Panc1 (cell line): ENCODE measurements around the gene ADI1. TPM values are rescaled to one million over a fixed set of nuclear protein-coding genes. Genes with fewer than 3 reads are reported as not detected.

ENCODE experiments used
- ATAC-seq: fragments of 200-7000 bp; cut with Tn5 transposase; 2 replicates; pipeline ENCODE4 v1.9.1; 2020; ENCODE audit warnings: mild to moderate bottlenecking, moderate library complexity
- BruUV-seq: library from RNA; stranded (reverse); fragments of 400-500 nt; replicated peaks from 2 replicates; lab custom pipeline; 2021; lab: Mats Ljungman, UMichigan
- CTCF ChIA-PET: fragments of 300-600 bp; sonication (Branson Sonifier 250); formaldehyde crosslinking; loops from one replicate; lab custom pipeline; 2022; ENCODE audit warnings: antibody characterized with exemption; lab: Charles Lee
- POLR2A ChIA-PET: fragments of 300-600 bp; sonication (Branson Sonifier 250); formaldehyde crosslinking; loops from one replicate; lab custom pipeline; 2022; ENCODE audit warnings: antibody characterized with exemption; lab: Charles Lee
- DNase-seq: peaks from one replicate; pipeline ENCODE4 v3.0.0-alpha.2; 2010; ENCODE audit warnings: low read depth, low spot score
- H3K27ac ChIP-seq: 2 replicates; pipeline ENCODE4 v1.5.1; 2011; ENCODE audit warnings: mild to moderate bottlenecking, low read length, inconsistent platforms
- H3K27me3 ChIP-seq: fragments of 200-500 bp; sonication (Bioruptor generic); 2 replicates; pipeline ENCODE4 v1.6.0; 2014; ENCODE audit warnings: low read length, inconsistent platforms; ENCODE audit not compliant: control insufficient read depth, insufficient read depth
- H3K36me3 ChIP-seq: fragments of 200-500 bp; sonication (Bioruptor generic); 2 replicates; pipeline ENCODE4 v1.5.1; 2014; ENCODE audit warnings: inconsistent platforms, mild to moderate bottlenecking, low read length, moderate library complexity; ENCODE audit not compliant: control insufficient read depth, insufficient read depth
- H3K4me1 ChIP-seq: 2 replicates; pipeline ENCODE4 v1.5.1; 2011; ENCODE audit warnings: inconsistent platforms, mild to moderate bottlenecking, low read length, moderate library complexity; ENCODE audit not compliant: control insufficient read depth, insufficient read depth
- H3K4me3 ChIP-seq, 2 experiments: 2 replicates each; pipeline ENCODE4 v1.5.1; 2011 to 2012; ENCODE audit warnings: low read depth in 2 of 2, low read length in 2 of 2, mild to moderate bottlenecking in 2 of 2, inconsistent platforms in 1 of 2, moderate library complexity in 1 of 2
- H3K9me3 ChIP-seq: fragments of 200-500 bp; sonication (Bioruptor generic); 2 replicates; pipeline ENCODE4 v1.5.1; 2014; ENCODE audit warnings: low read depth, mild to moderate bottlenecking, inconsistent platforms, low read length, moderate library complexity; ENCODE audit not compliant: control insufficient read depth, insufficient read depth
- POLR2AphosphoS5 ChIP-seq: IDR thresholded peaks from 2 replicates; pipeline ENCODE4 v1.6.1; 2012; ENCODE audit warnings: mild to moderate bottlenecking, low read depth, low read length, moderate library complexity
- SIN3A ChIP-seq: IDR thresholded peaks from 2 replicates; pipeline ENCODE4 v1.6.1; 2012; ENCODE audit warnings: low read depth, mild to moderate bottlenecking, low read length, moderate library complexity, borderline replicate concordance; ENCODE audit not compliant: insufficient read depth
- TCF7L2 ChIP-seq: IDR thresholded peaks from 2 replicates; pipeline ENCODE4 v1.6.1; 2011; ENCODE audit warnings: mild to moderate bottlenecking, low read depth, low read length, inconsistent platforms
- in situ Hi-C: cut with HindIII; loops from 2 replicates; pipeline ENCODE4 v1.10.0; 2016; ENCODE audit warnings: low sequenced_read_pairs, low pct_unique_long_range_greater_than_20kb
- intact Hi-C: fragments of 100-400 bp; cut with micrococcal nuclease; formaldehyde crosslinking; loops from one replicate; pipeline ENCODE4 v1.10.0; 2022; ENCODE audit not compliant: unreplicated experiment
- total RNA-seq: library from RNA; stranded (reverse); gene quantifications from one replicate; pipeline ENCODE4 v1.2.1, GENCODE V29; 2021; ENCODE audit not compliant: unreplicated experiment
- TF ChIP-seq, protein P1 (sequence below): fragments of 450-650 bp; IDR thresholded peaks from 2 replicates; pipeline ENCODE4 v1.5.1; 2017; ENCODE audit warnings: mild to moderate bottlenecking
- TF ChIP-seq, protein P2 (sequence below), 2 experiments: IDR thresholded peaks; 2 replicates each; pipeline ENCODE4 v1.6.1; 2011 to 2012; ENCODE audit warnings: low read depth in 2 of 2, control low read depth in 1 of 2, low read length in 1 of 2, mild to moderate bottlenecking in 1 of 2, moderate library complexity in 1 of 2; ENCODE audit not compliant: insufficient read depth in 1 of 2

ADI1 gene
- total RNA-seq, 1 experiment from 2014 or later, result 42.9 TPM

DNA sequence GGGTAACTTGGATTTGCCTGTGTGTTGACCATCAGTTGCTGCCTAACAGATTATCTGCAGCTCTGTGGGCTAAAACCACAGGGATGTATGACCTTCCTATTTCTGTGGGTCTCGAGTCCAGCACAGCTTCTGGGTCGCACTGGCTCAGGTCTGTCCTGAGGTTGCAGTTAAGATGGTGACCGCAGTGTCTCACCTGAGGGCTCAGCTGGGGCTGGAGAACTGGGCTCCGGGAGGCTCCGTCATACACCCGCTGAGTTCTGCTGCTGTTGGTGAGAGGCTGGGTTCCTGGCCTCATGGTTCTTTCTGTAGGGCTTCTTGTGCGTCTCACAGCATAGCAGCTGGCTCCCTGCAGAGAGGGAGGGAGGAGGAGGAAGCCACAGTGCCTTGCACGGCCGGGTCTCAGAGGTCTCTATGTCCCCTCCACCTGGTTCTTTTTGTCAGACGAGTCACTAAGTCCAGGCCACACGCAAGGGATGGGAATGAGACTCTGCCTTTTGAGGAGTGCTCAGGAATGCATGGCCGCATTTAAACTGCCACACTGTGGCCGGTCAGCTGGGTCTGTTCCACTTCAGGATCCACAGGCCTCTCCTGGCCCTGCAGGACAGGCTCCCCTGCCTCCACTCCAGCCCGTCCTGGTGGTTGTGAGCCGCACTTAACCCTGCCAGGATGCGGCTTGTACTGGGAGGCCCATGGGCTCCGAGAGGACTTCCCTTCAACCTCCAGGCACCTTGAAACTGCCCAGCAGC lies 67.2 kb downstream of the ADI1 start:
- Histone ChIP-seq H3K4me1 (no peaks in the 10 kb centered on the region), H3K4me3 (no peak overlapping the region), H3K36me3 (no peaks in the 10 kb centered on the region), H3K27me3 (no peaks in the 10 kb centered on the region), H3K9me3 (no peaks in the 10 kb centered on the region), H3K27ac (no peak overlapping the region)
- BruUV-seq, result no TSS peak
- intact Hi-C loops, result no loop called here
- ATAC-seq (peak; percentile 14; the same call in 1 of the 2 replicates), DNase-seq (no peak)
- POLR2A ChIA-PET, result no interaction called here
- TF ChIP-seq, protein P1, sequence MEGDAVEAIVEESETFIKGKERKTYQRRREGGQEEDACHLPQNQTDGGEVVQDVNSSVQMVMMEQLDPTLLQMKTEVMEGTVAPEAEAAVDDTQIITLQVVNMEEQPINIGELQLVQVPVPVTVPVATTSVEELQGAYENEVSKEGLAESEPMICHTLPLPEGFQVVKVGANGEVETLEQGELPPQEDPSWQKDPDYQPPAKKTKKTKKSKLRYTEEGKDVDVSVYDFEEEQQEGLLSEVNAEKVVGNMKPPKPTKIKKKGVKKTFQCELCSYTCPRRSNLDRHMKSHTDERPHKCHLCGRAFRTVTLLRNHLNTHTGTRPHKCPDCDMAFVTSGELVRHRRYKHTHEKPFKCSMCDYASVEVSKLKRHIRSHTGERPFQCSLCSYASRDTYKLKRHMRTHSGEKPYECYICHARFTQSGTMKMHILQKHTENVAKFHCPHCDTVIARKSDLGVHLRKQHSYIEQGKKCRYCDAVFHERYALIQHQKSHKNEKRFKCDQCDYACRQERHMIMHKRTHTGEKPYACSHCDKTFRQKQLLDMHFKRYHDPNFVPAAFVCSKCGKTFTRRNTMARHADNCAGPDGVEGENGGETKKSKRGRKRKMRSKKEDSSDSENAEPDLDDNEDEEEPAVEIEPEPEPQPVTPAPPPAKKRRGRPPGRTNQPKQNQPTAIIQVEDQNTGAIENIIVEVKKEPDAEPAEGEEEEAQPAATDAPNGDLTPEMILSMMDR, result no peak
- TF ChIP-seq SIN3A (no peak), TCF7L2 (no peak), POLR2AphosphoS5 (no peak)
- TF ChIP-seq, protein P2, sequence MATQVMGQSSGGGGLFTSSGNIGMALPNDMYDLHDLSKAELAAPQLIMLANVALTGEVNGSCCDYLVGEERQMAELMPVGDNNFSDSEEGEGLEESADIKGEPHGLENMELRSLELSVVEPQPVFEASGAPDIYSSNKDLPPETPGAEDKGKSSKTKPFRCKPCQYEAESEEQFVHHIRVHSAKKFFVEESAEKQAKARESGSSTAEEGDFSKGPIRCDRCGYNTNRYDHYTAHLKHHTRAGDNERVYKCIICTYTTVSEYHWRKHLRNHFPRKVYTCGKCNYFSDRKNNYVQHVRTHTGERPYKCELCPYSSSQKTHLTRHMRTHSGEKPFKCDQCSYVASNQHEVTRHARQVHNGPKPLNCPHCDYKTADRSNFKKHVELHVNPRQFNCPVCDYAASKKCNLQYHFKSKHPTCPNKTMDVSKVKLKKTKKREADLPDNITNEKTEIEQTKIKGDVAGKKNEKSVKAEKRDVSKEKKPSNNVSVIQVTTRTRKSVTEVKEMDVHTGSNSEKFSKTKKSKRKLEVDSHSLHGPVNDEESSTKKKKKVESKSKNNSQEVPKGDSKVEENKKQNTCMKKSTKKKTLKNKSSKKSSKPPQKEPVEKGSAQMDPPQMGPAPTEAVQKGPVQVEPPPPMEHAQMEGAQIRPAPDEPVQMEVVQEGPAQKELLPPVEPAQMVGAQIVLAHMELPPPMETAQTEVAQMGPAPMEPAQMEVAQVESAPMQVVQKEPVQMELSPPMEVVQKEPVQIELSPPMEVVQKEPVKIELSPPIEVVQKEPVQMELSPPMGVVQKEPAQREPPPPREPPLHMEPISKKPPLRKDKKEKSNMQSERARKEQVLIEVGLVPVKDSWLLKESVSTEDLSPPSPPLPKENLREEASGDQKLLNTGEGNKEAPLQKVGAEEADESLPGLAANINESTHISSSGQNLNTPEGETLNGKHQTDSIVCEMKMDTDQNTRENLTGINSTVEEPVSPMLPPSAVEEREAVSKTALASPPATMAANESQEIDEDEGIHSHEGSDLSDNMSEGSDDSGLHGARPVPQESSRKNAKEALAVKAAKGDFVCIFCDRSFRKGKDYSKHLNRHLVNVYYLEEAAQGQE (IDR thresholded peaks at IDR 0.05; ENCODE audit: insufficient read depth in 1 of 2, low read depth in 2 of 2, low read length in 1 of 2), result no peak
- CTCF ChIA-PET, result interaction anchor here (0.9 kb wide), 1 partner anchor 11 kb away, joined by 3 read pairs; no protein-coding TSS in a partner anchor
- in situ Hi-C loops, result no loop called here

DNA sequence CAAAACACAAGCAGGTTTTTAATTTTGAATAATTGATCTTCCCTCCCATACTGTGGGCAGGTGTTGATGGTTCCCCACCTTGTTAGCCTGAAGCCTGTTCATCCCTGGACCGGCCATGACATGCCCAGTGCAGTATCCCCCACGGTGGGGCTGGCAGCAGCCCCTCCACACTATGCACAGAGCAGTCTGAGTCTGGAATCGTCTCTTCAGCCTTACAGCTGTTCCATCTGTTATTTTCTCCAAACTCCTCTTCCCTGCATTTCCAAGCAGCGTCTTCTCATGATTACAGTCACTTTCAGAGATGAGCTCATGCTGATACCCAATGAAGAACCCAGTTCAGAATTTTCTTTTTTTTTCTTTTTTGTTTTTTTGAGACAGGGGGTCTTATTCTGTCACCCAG lies 68.2 kb downstream of the ADI1 start:
- ATAC-seq, result no peak
- no peaks in the 10 kb centered on the region for H3K36me3 ChIP-seq

More for the DNA sequence above, 68.2 kb downstream of the ADI1 start:
- Histone ChIP-seq H3K9me3 (no peaks in the 10 kb centered on the region), H3K4me1 (no peaks in the 10 kb centered on the region), H3K4me3 (no peak overlapping the region), H3K27me3 (no peaks in the 10 kb centered on the region), H3K27ac (no peak overlapping the region)
- CTCF ChIA-PET, result interaction anchor here (0.9 kb wide), 1 partner anchor 12 kb away, joined by 3 read pairs; no protein-coding TSS in a partner anchor
- intact Hi-C loops, result no loop called here
- POLR2A ChIA-PET, result no interaction called here
- DNase-seq, result no peak
- no TSS peak for BruUV-seq
- no peak for TF ChIP-seq TCF7L2
- no peak for TF ChIP-seq SIN3A
- no peak for TF ChIP-seq POLR2AphosphoS5
- TF ChIP-seq, protein P1, result no peak
- TF ChIP-seq, protein P2 (IDR thresholded peaks at IDR 0.05; ENCODE audit: insufficient read depth in 1 of 2, low read depth in 2 of 2, low read length in 1 of 2), result no peak
- in situ Hi-C loops, result no loop called here
